Pancreas (tissue), 10 donors: Measurements from ENCODE around the gene TTC23. TPM values are rescaled to one million over a fixed set of nuclear protein-coding genes. Genes with fewer than 3 reads are reported as not detected.

ENCODE experiments used
- ATAC-seq, 4 donors: fragments of 200-7000 bp; cut with Tn5 transposase; one replicate each; pipeline versions ENCODE4 v1.8.0 to v1.9.1; 2020; ENCODE audit warnings: mild to moderate bottlenecking in 4 of 4, moderate library complexity in 4 of 4
- DNase-seq, 6 donors: peaks; one replicate each; pipeline ENCODE4 v3.0.0-alpha.2; 2020
- FAIRE-seq: peaks from 2 replicates; lab custom pipeline; 2012; peaks lifted over from hg19 to GRCh38; lab: Jason Lieb, UNC
- H3K27ac ChIP-seq, 4 donors: fragments of 200-600 bp; sonication (generic); 1 replicate in 3 of 4; 2 replicates in 1 of 4; pipeline versions ENCODE4 v1.5.0 to v1.8.0; 2020
- H3K27me3 ChIP-seq, 4 donors: fragments of 200-600 bp; one replicate each; pipeline ENCODE4 v1.8.0; 2021
- H3K36me3 ChIP-seq, 3 donors: fragments of 200-600 bp; sonication (generic) in 1 of 3; one replicate each; pipeline versions ENCODE4 v1.5.0 to v1.8.0; 2020 to 2021
- H3K4me1 ChIP-seq, 3 donors: fragments of 200-600 bp; one replicate each; pipeline ENCODE4 v1.8.0; 2021
- H3K4me3 ChIP-seq, 4 donors: fragments of 200-600 bp; sonication (generic) in 2 of 4; one replicate each; pipeline versions ENCODE4 v1.5.0 to v1.8.0; 2020 to 2021
- H3K9me3 ChIP-seq, 4 donors: fragments of 200-600 bp; one replicate each; pipeline ENCODE4 v1.8.0; 2021
- CTCF ChIP-seq, 4 donors: fragments of 200-600 bp; sonication (generic) in 3 of 4; IDR thresholded peaks; one replicate each; pipeline versions ENCODE4 v1.5.0 to v1.8.0; 2021; ENCODE audit warnings: antibody characterized with exemption in 4 of 4
- WGBS, 2 donors: extraction: QIAGEN DNeasy Blood & Tissue Kit; methylation state at CpG; one replicate each; pipeline ENCODE4 v1.1.7; 2013; 5-methylcytosine and 5-hydroxymethylcytosine counted together
- intact Hi-C, 3 donors: fragments of 100-400 bp; cut with DNase I; formaldehyde crosslinking; loops; one replicate each; pipeline versions ENCODE4 v1.11.1 to v1.14.2; 2022
- polyA plus RNA-seq, 2 donors: library from polyadenylated mRNA; stranded (reverse); fragments of 200-250 nt; gene quantifications; one replicate each; pipeline ENCODE4 v1.2.3, GENCODE V29; 2013
- total RNA-seq, 6 donors: library from RNA; stranded (reverse); fragmentation: NEBNext Ultra II Directional in 4 of 6; extraction: Animal tissue kit (Norgen Biotek cat#: 25700) in 4 of 6; gene quantifications; one replicate each; pipeline versions ENCODE4 v1.2.1 to v1.2.4, GENCODE V29; 2021 to 2023
- donor health status: healthy with polysubstance abuse.
- donor health status: DM: no; HTN: no; CAD: no; lungs with moderate emphysema.
- donor health status: DM: no; HTN: no; CAD: no.
- donor health status: control.
- donor health status: control.
- donor health status: Bipolar disorder and iron deficiency.
- donor health status: DM: yes; HTN: yes; CAD: no.
- donor health status: DM: no; HTN: no; CAD: no.
- donor health status: DM: no; HTN: no; CAD: no.
- donor health status: DM: yes; HTN: yes; CAD: no.

Gene TTC23
- total and polyA plus RNA-seq, 8 donors: 5.5 to 13.5 (median 7.8) TPM

- DNase-seq (no peak), ATAC-seq (no peak), FAIRE-seq (no peak)
- H3K27me3 ChIP-seq: no peaks in the 10 kb centered on the region
- H3K4me3 ChIP-seq: no peak overlapping the region
- no peaks in the 10 kb centered on the region for H3K9me3 ChIP-seq
- H3K36me3 ChIP-seq: no peaks in the 10 kb centered on the region
- H3K4me1 ChIP-seq: no peaks in the 10 kb centered on the region
- intact Hi-C loops: loop anchor here in 2 of 3 donors (5.0 kb wide), 2 partner anchors 108 to 113 kb away; no protein-coding TSS in a partner anchor
- no peak overlapping the region for H3K27ac ChIP-seq
- no peak for TF ChIP-seq CTCF (IDR thresholded peaks at IDR 0.05)
These were observed 39.0 kb downstream of the TTC23 start for GRCh38 chr15:99210334-99210733.

- no peak for ATAC-seq
- Histone ChIP-seq H3K36me3 (no peaks in the 10 kb centered on the region), H3K27me3 (no peaks in the 10 kb centered on the region), H3K27ac (no peak overlapping the region), H3K4me3 (no peak overlapping the region), H3K4me1 (no peaks in the 10 kb centered on the region), H3K9me3 (no peaks in the 10 kb centered on the region)
- intact Hi-C loops: no loop called here
- TF ChIP-seq CTCF (IDR thresholded peaks at IDR 0.05): no peak
- FAIRE-seq: no peak
- WGBS, 2 donors: 84 to 94% methylated on average over 2 of the region's 2 CpGs
- DNase-seq: no peak
These were observed 40.1 kb downstream of the TTC23 start for GRCh38 chr15:99209326-99209725.

- whole genome bisulfite sequencing, 2 donors: 92 to 94% methylated on average over 3 of the region's 3 CpGs
- FAIRE-seq (no peak), ATAC-seq (no peak), DNase-seq (no peak)
- intact Hi-C loops: no loop called here
- no peaks in the 10 kb centered on the region for H3K4me1 ChIP-seq
- no peak for TF ChIP-seq CTCF (IDR thresholded peaks at IDR 0.05)
- no peaks in the 10 kb centered on the region for H3K27me3 ChIP-seq
- H3K9me3 ChIP-seq: no peaks in the 10 kb centered on the region
- no peaks in the 10 kb centered on the region for H3K36me3 ChIP-seq
- H3K27ac ChIP-seq: no peak overlapping the region
- H3K4me3 ChIP-seq: no peak overlapping the region
These were observed 41.7 kb downstream of the TTC23 start for GRCh38 chr15:99207672-99208071.

- FAIRE-seq: no peak
- Histone ChIP-seq H3K27ac (peak overlapping the region in 1 of 4 donors; percentile 20), H3K4me3 (no peak overlapping the region)
These were observed 47.2 kb downstream of the TTC23 start for GRCh38 chr15:99202176-99202552.

More at GRCh38 chr15:99202176-99202552, 47.2 kb downstream of the TTC23 start:
- peaks cover 0 to 5% (median 0%) of the 10 kb centered on the region in 3 donors for H3K36me3 ChIP-seq
- ATAC-seq (peak in 1 of 4 donors; percentile 45), DNase-seq (no peak)
- no peaks in the 10 kb centered on the region for H3K4me1 ChIP-seq
- no peaks in the 10 kb centered on the region for H3K9me3 ChIP-seq
- intact Hi-C loops: no loop called here
- no peak for TF ChIP-seq CTCF (IDR thresholded peaks at IDR 0.05)
- H3K27me3 ChIP-seq: no peaks in the 10 kb centered on the region
- WGBS, 2 donors: 40 to 65% methylated on average over 2 of the region's 2 CpGs
